ENCODE results near the gene MYL6. TPM values are rescaled to one million over a fixed set of nuclear protein-coding genes. Genes with fewer than 3 reads are reported as not detected.

Gene MYL6
- total RNA-seq, 8 experiments from 2014 or later, result 1,063 to 2,469 (median 1,244) TPM

GRCh38 chr12:56137853-56138571 lies 20.1 kb upstream of the MYL6 start:
- in situ Hi-C loops (cut with MboI; ENCODE audit: low pct_unique_long_range_greater_than_20kb in 2 of 9, low sequenced_read_pairs in 9 of 9, unreplicated experiment in 9 of 9), result no loop called here
- Histone ChIP-seq H3K27ac (no peak overlapping the region), H3K4me1 (replicated peaks in 1 of 2) (no peaks in the 10 kb centered on the region), H3K4me3 (no peak overlapping the region)
- WGBS, 10 experiments, result 83 to 100% (median 100%) methylated on average over 1 to 7 of the region's 14 CpGs; no CpG with 5 or more reads in 2 of the 10 experiments
- ATAC-seq (replicated peaks in 6 of 8), result no peak

GRCh38 chr12:56141946-56142784 lies 16.0 kb upstream of the MYL6 start:
- ATAC-seq (replicated peaks in 6 of 8), result no peak
- no peak overlapping the region for H3K4me3 ChIP-seq
- WGBS, 10 experiments, result 60 to 100% (median 100%) methylated on average over 1 to 9 of the region's 19 CpGs; no CpG with 5 or more reads in 1 of the 10 experiments
- no peaks in the 10 kb centered on the region for H3K4me1 ChIP-seq (replicated peaks in 1 of 2)
- H3K27ac ChIP-seq, result no peak overlapping the region
- in situ Hi-C loops (cut with MboI; ENCODE audit: low pct_unique_long_range_greater_than_20kb in 2 of 9, low sequenced_read_pairs in 9 of 9, unreplicated experiment in 9 of 9), result no loop called here

GRCh38 chr12:56143217-56143616 lies 14.9 kb upstream of the MYL6 start:
- no peak overlapping the region for H3K27ac ChIP-seq

GRCh38 chr12:56143870-56144269 lies 14.3 kb upstream of the MYL6 start:
- H3K4me3 ChIP-seq, result no peak overlapping the region
- ATAC-seq (replicated peaks in 6 of 8), result no peak
- H3K4me1 ChIP-seq (replicated peaks in 1 of 2), result no peaks in the 10 kb centered on the region
- in situ Hi-C loops (cut with MboI; ENCODE audit: low pct_unique_long_range_greater_than_20kb in 2 of 9, low sequenced_read_pairs in 9 of 9, unreplicated experiment in 9 of 9), result no loop called here
- 80 to 100% (median 94%) methylated on average over 1 to 6 of the region's 8 CpGs; no CpG with 5 or more reads in 3 of the 10 experiments for WGBS, 10 experiments
- H3K27ac ChIP-seq, result no peak overlapping the region

More at GRCh38 chr12:56143217-56143616, 14.9 kb upstream of the MYL6 start:
- H3K4me1 ChIP-seq (replicated peaks in 1 of 2), result no peaks in the 10 kb centered on the region
- ATAC-seq (replicated peaks in 6 of 8), result no peak
- in situ Hi-C loops (cut with MboI; ENCODE audit: low pct_unique_long_range_greater_than_20kb in 2 of 9, low sequenced_read_pairs in 9 of 9, unreplicated experiment in 9 of 9), result no loop called here
- no peak overlapping the region for H3K4me3 ChIP-seq
- WGBS, 10 experiments, result 80 to 100% (median 90%) methylated on average over 1 to 4 of the region's 4 CpGs; no CpG with 5 or more reads in 5 of the 10 experiments

- in situ Hi-C loops (cut with MboI; ENCODE audit: low pct_unique_long_range_greater_than_20kb in 2 of 9, low sequenced_read_pairs in 9 of 9, unreplicated experiment in 9 of 9), result no loop called here
- Histone ChIP-seq H3K4me3 (no peak overlapping the region), H3K4me1 (replicated peaks in 1 of 2) (no peaks in the 10 kb centered on the region), H3K27ac (no peak overlapping the region)
- ATAC-seq (replicated peaks in 6 of 8), result no peak
- 70 to 100% (median 93%) methylated on average over 1 to 3 of the region's 3 CpGs; no CpG with 5 or more reads in 2 of the 10 experiments for WGBS, 10 experiments
These were observed 12.9 kb upstream of the MYL6 start for GRCh38 chr12:56145217-56145616.

GRCh38 chr12:56146492-56147460 lies 11.4 kb upstream of the MYL6 start:
- H3K4me1 ChIP-seq (replicated peaks in 1 of 2), result peaks cover 3 to 7% of the 10 kb centered on the region in 2 donors
- H3K4me3 ChIP-seq, result no peak overlapping the region
- 58 to 100% (median 90%) methylated on average over 3 to 12 of the region's 13 CpGs for WGBS, 10 experiments
- ATAC-seq (replicated peaks in 6 of 8), result peak in 2 of 8 experiments; percentile 8 to 37
- in situ Hi-C loops (cut with MboI; ENCODE audit: low pct_unique_long_range_greater_than_20kb in 2 of 9, low sequenced_read_pairs in 9 of 9, unreplicated experiment in 9 of 9), result no loop called here
- H3K27ac ChIP-seq, result no peak overlapping the region

- H3K27ac ChIP-seq, result no peak overlapping the region
- in situ Hi-C loops (cut with MboI; ENCODE audit: low pct_unique_long_range_greater_than_20kb in 2 of 9, low sequenced_read_pairs in 9 of 9, unreplicated experiment in 9 of 9), result loop anchor here in 1 of 9 experiments (25.0 kb wide), 1 partner anchor 112 kb away; the partner anchor contains the start of genes ANKRD52 and COQ10A
- peaks cover 11 to 15% of the 10 kb centered on the region in 2 donors for H3K4me1 ChIP-seq (replicated peaks in 1 of 2)
- 67 to 100% (median 88%) methylated on average over 1 to 3 of the region's 3 CpGs; no CpG with 5 or more reads in 1 of the 10 experiments for WGBS, 10 experiments
- ATAC-seq (replicated peaks in 6 of 8), result no peak
- H3K4me3 ChIP-seq, result no peak overlapping the region
These were observed 7.6 kb upstream of the MYL6 start for GRCh38 chr12:56150563-56150962.

- ATAC-seq (replicated peaks in 6 of 8), result peak; percentile 31 to 58 (median 42)
- peak overlapping the region; percentile 55 to 95 (median 70) for H3K4me3 ChIP-seq
- H3K27ac ChIP-seq, result peak overlapping the region; percentile 88 to 90
- H3K4me1 ChIP-seq (replicated peaks in 1 of 2), result peaks cover 11 to 15% of the 10 kb centered on the region in 2 donors
- in situ Hi-C loops (cut with MboI; ENCODE audit: low pct_unique_long_range_greater_than_20kb in 2 of 9, low sequenced_read_pairs in 9 of 9, unreplicated experiment in 9 of 9), result loop anchor here in 1 of 9 experiments (25.0 kb wide), 1 partner anchor 111 kb away; the partner anchor contains the start of genes ANKRD52 and COQ10A
- 0 to 20% (median 12%) methylated on average over 1 to 11 of the region's 12 CpGs; no CpG with 5 or more reads in 4 of the 10 experiments for WGBS, 10 experiments
These were observed 6.5 kb upstream of the MYL6 start for GRCh38 chr12:56151672-56152131.

- 2% methylated on average over 9 to 14 of the region's 37 CpGs; no CpG with 5 or more reads in 8 of the 10 experiments for WGBS, 10 experiments
- Histone ChIP-seq H3K4me3 (peak within 1 kb of the TSS; percentile 55 to 95 (median 70)), H3K27ac (peak within 1 kb of the TSS; percentile 88 to 90), H3K4me1 (replicated peaks in 1 of 2) (peaks cover 15 to 20% of the 10 kb centered on the region in 2 donors)
- ATAC-seq (replicated peaks in 6 of 8), result peak; percentile 88 to 94 (median 92)
- in situ Hi-C loops (cut with MboI; ENCODE audit: low pct_unique_long_range_greater_than_20kb in 2 of 9, low sequenced_read_pairs in 9 of 9, unreplicated experiment in 9 of 9), result loop anchor here in 1 of 9 experiments (25.0 kb wide), 1 partner anchor 110 kb away; the partner anchor contains the start of genes ANKRD52 and COQ10A
These were observed 5.9 kb upstream of the MYL6 start, which contains the start of gene MYL6B for GRCh38 chr12:56152132-56152755. MYL6B (plus strand) TSS chr12:56152587; CDS start chr12:56153919, 1,332 bp downstream.

- peaks cover 16 to 20% of the 10 kb centered on the region in 2 donors for H3K4me1 ChIP-seq (replicated peaks in 1 of 2)
- in situ Hi-C loops (cut with MboI; ENCODE audit: low pct_unique_long_range_greater_than_20kb in 2 of 9, low sequenced_read_pairs in 9 of 9, unreplicated experiment in 9 of 9), result loop anchor here in 1 of 9 experiments (25.0 kb wide), 1 partner anchor 109 kb away; the partner anchor contains the start of genes ANKRD52 and COQ10A
- H3K4me3 ChIP-seq, result peak overlapping the region; percentile 55 to 95 (median 70)
- peak overlapping the region; percentile 88 to 90 for H3K27ac ChIP-seq
- ATAC-seq (replicated peaks in 6 of 8), result peak; percentile 3 to 16 (median 9)
- 0 to 10% (median 0%) methylated on average over 2 to 3 of the region's 8 CpGs; no CpG with 5 or more reads in 5 of the 10 experiments for WGBS, 10 experiments
These were observed 5.1 kb upstream of the MYL6 start for GRCh38 chr12:56152756-56153677.

Measured in motor neuron (in vitro differentiated cells).